Tibial nerve (tissue), 4 donors: ENCODE results near the gene TMEM132A. TPM values are rescaled to one million over a fixed set of nuclear protein-coding genes. Genes with fewer than 3 reads are reported as not detected.

ENCODE experiments used
- DNase-seq, 2 donors: peaks; one replicate each; pipeline ENCODE4 v3.0.0-alpha.2; 2019; ENCODE audit warnings: low spot score in 2 of 2
- H3K27ac ChIP-seq, 4 donors: fragments of 200-600 bp; sonication (generic) in 3 of 4; one replicate each; pipeline ENCODE4 v1.5.1; 2017 to 2019; ENCODE audit warnings: mild to moderate bottlenecking in 1 of 4
- H3K27me3 ChIP-seq, 2 donors: fragments of 200-600 bp; sonication (generic) in 1 of 2; one replicate each; pipeline versions ENCODE4 v1.5.1 to v1.6.0; 2017 to 2019
- H3K36me3 ChIP-seq, 3 donors: fragments of 200-600 bp; sonication (generic); one replicate each; pipeline ENCODE4 v1.5.1; 2018 to 2019
- H3K4me1 ChIP-seq, 4 donors: fragments of 200-600 bp; sonication (generic) in 3 of 4; one replicate each; pipeline ENCODE4 v1.5.1; 2017 to 2019
- H3K4me3 ChIP-seq, 4 donors: fragments of 200-600 bp; sonication (generic) in 3 of 4; one replicate each; pipeline ENCODE4 v1.5.1; 2017 to 2019; ENCODE audit warnings: mild to moderate bottlenecking in 1 of 4, moderate library complexity in 1 of 4
- H3K9me3 ChIP-seq, 4 donors: fragments of 200-600 bp; sonication (generic) in 3 of 4; one replicate each; pipeline ENCODE4 v1.5.1; 2017 to 2019
- EP300 ChIP-seq, 2 donors: sonication (generic); formaldehyde crosslinking; IDR thresholded peaks; one replicate each; pipeline ENCODE4 v1.6.1; 2017; ENCODE audit warnings: antibody characterized with exemption in 2 of 2, mild to moderate bottlenecking in 1 of 2
- POLR2A ChIP-seq, 2 donors: fragments of 450-650 bp; IDR thresholded peaks; one replicate each; pipeline ENCODE4 v1.6.1; 2017; ENCODE audit warnings: antibody characterized with exemption in 2 of 2, mild to moderate bottlenecking in 2 of 2, moderate library complexity in 2 of 2
- WGBS, 2 donors: methylation state at CpG; one replicate each; pipeline ENCODE4 v1.1.5; 2018; 5-methylcytosine and 5-hydroxymethylcytosine counted together
- total RNA-seq, 4 donors: library from RNA; depleted of rRNA; stranded (reverse); fragments of >200 nt; gene quantifications; one replicate each; pipeline ENCODE4 v1.1.0, GENCODE V29; 2016
- TF ChIP-seq, protein P1 (sequence below), 5 experiments: fragments of 200-600 bp in 3 of 5; fragments of 450-650 bp in 2 of 5; sonication (generic) in 3 of 5; IDR thresholded peaks; one replicate each; pipeline ENCODE4 v1.5.1; 2016 to 2019; ENCODE audit warnings: antibody characterized with exemption in 5 of 5, mild to moderate bottlenecking in 3 of 5, moderate library complexity in 2 of 5

The TMEM132A gene
- total RNA-seq, 4 donors from 2014 or later, result 15.9 to 41.9 (median 26.6) TPM

DNA sequence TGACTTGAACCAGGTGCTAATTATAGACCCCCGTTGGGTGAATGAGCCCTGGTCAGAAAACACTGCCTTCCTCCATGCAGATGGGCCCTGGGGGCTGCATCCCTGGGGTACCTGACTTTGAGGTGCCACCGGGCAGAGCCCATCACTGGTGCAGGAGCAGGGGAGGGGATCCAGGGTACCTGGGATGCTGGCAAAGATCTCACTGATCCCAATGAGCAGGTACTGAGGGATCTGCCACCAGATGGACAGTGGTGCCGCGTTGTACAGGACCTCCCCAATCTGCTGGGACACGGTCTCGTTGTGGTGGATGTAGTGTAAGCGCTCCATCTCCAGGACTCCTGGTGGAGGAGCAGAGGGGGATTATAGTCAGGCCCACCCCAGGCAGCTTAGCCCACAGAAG, 15.0 kb downstream of the TMEM132A start:
- H3K36me3 ChIP-seq, result peaks cover 0 to 85% (median 10%) of the 10 kb centered on the region in 3 donors
- no peak overlapping the region for H3K4me3 ChIP-seq
- no peak overlapping the region for H3K27ac ChIP-seq
- H3K9me3 ChIP-seq, result no peaks in the 10 kb centered on the region
- H3K4me1 ChIP-seq, result peaks cover 0 to 22% (median 0%) of the 10 kb centered on the region in 4 donors
- H3K27me3 ChIP-seq, result no peaks in the 10 kb centered on the region
- TF ChIP-seq POLR2A (IDR thresholded peaks at IDR 0.05) (no peak), EP300 (IDR thresholded peaks at IDR 0.05) (no peak)
- TF ChIP-seq, protein P1, sequence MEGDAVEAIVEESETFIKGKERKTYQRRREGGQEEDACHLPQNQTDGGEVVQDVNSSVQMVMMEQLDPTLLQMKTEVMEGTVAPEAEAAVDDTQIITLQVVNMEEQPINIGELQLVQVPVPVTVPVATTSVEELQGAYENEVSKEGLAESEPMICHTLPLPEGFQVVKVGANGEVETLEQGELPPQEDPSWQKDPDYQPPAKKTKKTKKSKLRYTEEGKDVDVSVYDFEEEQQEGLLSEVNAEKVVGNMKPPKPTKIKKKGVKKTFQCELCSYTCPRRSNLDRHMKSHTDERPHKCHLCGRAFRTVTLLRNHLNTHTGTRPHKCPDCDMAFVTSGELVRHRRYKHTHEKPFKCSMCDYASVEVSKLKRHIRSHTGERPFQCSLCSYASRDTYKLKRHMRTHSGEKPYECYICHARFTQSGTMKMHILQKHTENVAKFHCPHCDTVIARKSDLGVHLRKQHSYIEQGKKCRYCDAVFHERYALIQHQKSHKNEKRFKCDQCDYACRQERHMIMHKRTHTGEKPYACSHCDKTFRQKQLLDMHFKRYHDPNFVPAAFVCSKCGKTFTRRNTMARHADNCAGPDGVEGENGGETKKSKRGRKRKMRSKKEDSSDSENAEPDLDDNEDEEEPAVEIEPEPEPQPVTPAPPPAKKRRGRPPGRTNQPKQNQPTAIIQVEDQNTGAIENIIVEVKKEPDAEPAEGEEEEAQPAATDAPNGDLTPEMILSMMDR (IDR thresholded peaks at IDR 0.05), result no peak
- 86 to 92% methylated on average over 6 to 7 of the region's 7 CpGs for WGBS, 2 donors
- DNase-seq, result no peak

DNA sequence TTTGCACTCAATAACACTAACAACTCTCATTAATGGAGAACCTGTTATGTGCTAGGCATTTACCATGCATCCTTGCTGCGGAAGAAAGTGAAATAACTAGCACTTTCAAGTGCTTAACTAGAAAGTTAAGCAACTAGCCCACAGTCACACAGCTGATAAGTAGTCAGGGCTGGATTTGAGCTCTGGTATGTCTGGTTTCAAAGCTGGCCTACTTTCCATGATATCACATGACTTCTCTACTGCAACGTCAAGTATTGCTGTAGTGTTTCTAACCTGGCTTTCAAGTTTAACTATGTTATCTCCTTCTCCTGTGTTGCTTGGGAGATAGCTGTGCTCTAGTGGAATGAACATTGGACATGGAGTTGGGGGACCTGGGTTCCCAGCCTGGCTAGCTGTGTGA, 15.6 kb downstream of the TMEM132A start:
- H3K4me1 ChIP-seq, result peaks cover 0 to 22% (median 0%) of the 10 kb centered on the region in 4 donors
- WGBS, 2 donors, result 52 to 66% methylated on average over 2 of the region's 2 CpGs
- DNase-seq, result no peak
- TF ChIP-seq EP300 (IDR thresholded peaks at IDR 0.05), result no peak
- TF ChIP-seq POLR2A (IDR thresholded peaks at IDR 0.05), result no peak
- TF ChIP-seq, protein P1 (IDR thresholded peaks at IDR 0.05), result no peak
- no peak overlapping the region for H3K4me3 ChIP-seq
- H3K27ac ChIP-seq, result no peak overlapping the region
- H3K36me3 ChIP-seq, result peaks cover 0 to 90% (median 15%) of the 10 kb centered on the region in 3 donors
- no peaks in the 10 kb centered on the region for H3K27me3 ChIP-seq
- H3K9me3 ChIP-seq, result no peaks in the 10 kb centered on the region

DNA sequence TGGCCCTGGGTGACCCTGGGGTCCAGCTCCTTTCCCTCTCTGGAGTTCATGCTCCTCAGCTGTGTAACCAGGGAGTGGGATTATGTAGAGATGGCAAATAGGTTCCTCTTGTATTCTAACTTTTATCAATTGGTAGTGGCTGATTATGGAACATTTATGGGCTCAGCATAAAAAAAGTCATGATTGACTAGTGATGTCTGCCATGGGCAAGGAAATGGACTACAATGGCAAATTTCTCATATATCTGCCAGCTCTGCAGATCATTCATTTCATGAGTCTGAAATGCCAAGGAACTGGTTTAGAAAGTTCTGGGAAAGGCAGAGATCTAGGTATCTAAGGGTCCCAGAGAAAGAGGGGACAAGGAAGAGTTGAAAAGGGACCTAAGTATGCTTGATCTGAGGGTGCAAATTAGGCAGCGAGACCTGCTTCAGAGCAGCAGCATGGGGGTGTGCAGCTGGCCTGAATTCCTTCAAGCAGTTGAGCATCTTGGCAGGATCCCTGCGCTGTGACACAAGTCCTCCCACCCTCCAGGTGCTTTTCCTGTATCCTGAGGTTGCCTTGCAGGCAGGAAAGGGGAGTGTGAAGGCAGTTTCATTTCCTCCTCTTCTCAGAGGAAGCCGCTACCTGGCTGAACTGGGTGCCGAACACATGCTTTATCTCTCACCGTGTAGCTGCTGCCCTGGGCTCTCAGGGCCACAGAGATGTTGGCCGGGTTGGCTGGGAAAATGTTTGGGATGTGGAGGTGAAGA, 17.3 kb downstream of the TMEM132A start:
- 88 to 90% methylated on average over 6 of the region's 6 CpGs for WGBS, 2 donors
- peaks cover 0 to 98% (median 16%) of the 10 kb centered on the region in 3 donors for H3K36me3 ChIP-seq
- TF ChIP-seq EP300 (IDR thresholded peaks at IDR 0.05) (no peak), POLR2A (IDR thresholded peaks at IDR 0.05) (no peak)
- TF ChIP-seq, protein P1 (IDR thresholded peaks at IDR 0.05), result no peak
- DNase-seq, result no peak
- H3K27me3 ChIP-seq, result no peaks in the 10 kb centered on the region
- no peaks in the 10 kb centered on the region for H3K9me3 ChIP-seq
- no peak overlapping the region for H3K4me3 ChIP-seq
- H3K27ac ChIP-seq, result no peak overlapping the region
- peaks cover 0 to 32% (median 0%) of the 10 kb centered on the region in 4 donors for H3K4me1 ChIP-seq

DNA sequence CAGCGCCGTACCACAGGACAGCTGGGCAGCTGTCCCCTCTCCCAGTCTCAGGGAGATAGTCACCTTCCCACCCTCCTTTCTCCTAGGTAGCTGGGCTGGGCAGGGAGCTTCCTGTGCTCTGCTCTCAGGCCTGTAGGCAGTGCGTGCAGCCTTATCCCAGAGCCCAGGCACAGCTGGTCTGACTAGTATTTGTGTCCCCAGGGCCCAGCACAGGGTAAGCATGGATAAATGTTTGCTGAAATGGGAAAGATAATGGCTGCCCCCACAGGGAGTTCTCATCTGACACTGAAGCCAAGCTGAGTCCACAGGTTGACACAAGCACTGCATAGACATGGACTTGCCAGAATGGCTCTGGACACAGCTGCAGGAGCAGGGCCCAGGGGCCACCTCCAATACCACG, 18.0 kb downstream of the TMEM132A start:
- Histone ChIP-seq H3K27me3 (no peaks in the 10 kb centered on the region), H3K4me3 (no peak overlapping the region), H3K4me1 (peaks cover 0 to 32% (median 0%) of the 10 kb centered on the region in 4 donors), H3K36me3 (peaks cover 0 to 92% (median 16%) of the 10 kb centered on the region in 3 donors), H3K27ac (no peak overlapping the region), H3K9me3 (no peaks in the 10 kb centered on the region)
- WGBS, 2 donors, result 86 to 88% methylated on average over 4 of the region's 4 CpGs
- TF ChIP-seq EP300 (IDR thresholded peaks at IDR 0.05) (no peak), POLR2A (IDR thresholded peaks at IDR 0.05) (no peak)
- TF ChIP-seq, protein P1 (IDR thresholded peaks at IDR 0.05), result no peak
- no peak for DNase-seq

DNA sequence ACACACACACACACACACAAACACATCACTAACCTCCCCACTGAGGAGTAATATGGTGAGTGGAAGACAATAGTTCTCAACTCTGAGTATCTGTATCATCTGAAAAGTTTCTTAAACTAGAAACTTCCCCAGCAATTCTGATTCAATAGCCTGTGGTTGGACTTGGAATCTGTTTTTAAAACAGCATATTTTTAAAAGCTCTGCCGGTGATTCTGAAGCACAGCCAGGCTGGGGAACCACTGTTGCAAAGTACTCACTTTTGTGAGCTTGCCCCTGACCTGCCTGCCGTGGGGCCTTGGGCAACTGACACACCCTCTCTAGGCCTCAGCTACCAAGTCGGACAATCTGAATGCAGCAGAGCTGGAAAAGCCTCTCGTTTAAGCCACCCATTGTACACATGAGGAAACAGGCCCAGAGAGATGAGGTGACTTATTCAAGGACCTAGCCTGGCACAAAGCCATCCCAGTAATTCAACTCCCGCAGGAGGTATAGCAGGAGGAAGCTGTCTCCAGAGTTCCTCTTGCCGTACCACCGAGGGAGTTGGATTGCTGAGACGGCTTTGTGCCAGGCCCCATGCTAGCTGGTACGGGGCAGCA, 18.8 kb downstream of the TMEM132A start:
- WGBS, 2 donors, result 51 to 58% methylated on average over 9 of the region's 9 CpGs
- Histone ChIP-seq H3K9me3 (no peaks in the 10 kb centered on the region), H3K36me3 (peaks cover 0 to 83% (median 16%) of the 10 kb centered on the region in 3 donors)

More for the DNA sequence above, 18.8 kb downstream of the TMEM132A start:
- TF ChIP-seq, protein P1 (IDR thresholded peaks at IDR 0.05), result no peak
- TF ChIP-seq EP300 (IDR thresholded peaks at IDR 0.05), result no peak
- no peak for TF ChIP-seq POLR2A (IDR thresholded peaks at IDR 0.05)
- Histone ChIP-seq H3K27ac (no peak overlapping the region), H3K4me3 (no peak overlapping the region), H3K27me3 (no peaks in the 10 kb centered on the region), H3K4me1 (peaks cover 0 to 36% (median 6%) of the 10 kb centered on the region in 4 donors)
- no peak for DNase-seq
